SK-N-SH (cell line): ENCODE data around the gene SMYD3. TPM values are rescaled to one million over a fixed set of nuclear protein-coding genes. Genes with fewer than 3 reads are reported as not detected.
A peak's percentile ranks its signal among the peaks of the same experiment; 100 is the strongest.

Source experiments
- CTCF ChIA-PET: fragments of 300-600, 350-600 bp; formaldehyde crosslinking; extraction: SDS; loops from one replicate; lab custom pipeline; 2021; lab: Yijun Ruan, JAX
- POLR2A ChIA-PET: fragments of 350-600 bp; sonication (Branson Sonifier 250); formaldehyde crosslinking; extraction: SDS; loops from one replicate; lab custom pipeline; 2020; ENCODE audit warnings: antibody characterized with exemption, inconsistent platforms; lab: Yijun Ruan, JAX
- DNase-seq: peaks from one replicate; pipeline ENCODE4 v3.0.0; 2012
- H2AFZ ChIP-seq: fragments of 200-600 bp; sonication (generic); 2 replicates; pipeline ENCODE4 v1.8.1; 2016; ENCODE audit warnings: antibody characterized with exemption, mild to moderate bottlenecking, low read depth
- H3F3A ChIP-seq: fragments of 200-600 bp; sonication (generic); replicated peaks from 2 replicates; pipeline ENCODE3; 2016; ENCODE audit warnings: antibody characterized with exemption, mild to moderate bottlenecking; ENCODE audit not compliant: insufficient read depth
- H3K27ac ChIP-seq, 2 experiments: fragments of 200-500 bp in 1 of 2; fragments of 200-600 bp in 1 of 2; sonication (Bioruptor generic) in 1 of 2; sonication (generic), shearing (Covaris generic) in 1 of 2; 2 replicates each; pipeline versions ENCODE4 v1.5.1 to v1.6.1; 2014 to 2016; ENCODE audit warnings: low read depth in 2 of 2, inconsistent platforms in 1 of 2, low read length in 1 of 2, mild to moderate bottlenecking in 1 of 2, mixed read lengths in 1 of 2
- H3K27me3 ChIP-seq: fragments of 200-600 bp; sonication (generic), shearing (Covaris generic); 2 replicates; pipeline ENCODE4 v1.6.1; 2016; ENCODE audit warnings: mixed run types; ENCODE audit not compliant: insufficient read depth
- H3K36me3 ChIP-seq, 2 experiments: fragments of 200-500 bp in 1 of 2; fragments of 200-600 bp in 1 of 2; sonication (Bioruptor generic) in 1 of 2; sonication (generic) in 1 of 2; replicated peaks in 1 of 2; 2 replicates each; pipeline versions ENCODE3 to v1.5.1; 2014 to 2016; ENCODE audit warnings: low read length in 1 of 2, mild to moderate bottlenecking in 1 of 2; ENCODE audit not compliant: insufficient read depth in 2 of 2, control insufficient read depth in 1 of 2
- H3K4me1 ChIP-seq, 2 experiments: fragments of 200-500 bp in 1 of 2; fragments of 200-600 bp in 1 of 2; sonication (Bioruptor generic) in 1 of 2; sonication (generic), shearing (Covaris generic) in 1 of 2; 2 replicates each; pipeline versions ENCODE4 v1.5.1 to v1.6.1; 2014 to 2016; ENCODE audit warnings: low read depth in 1 of 2, low read length in 1 of 2, mixed run types in 1 of 2; ENCODE audit not compliant: insufficient read depth in 2 of 2, control insufficient read depth in 1 of 2
- H3K4me2 ChIP-seq: fragments of 200-600 bp; sonication (generic), shearing (Covaris generic); 2 replicates; pipeline ENCODE4 v1.6.1; 2017; ENCODE audit warnings: mixed run types
- H3K4me3 ChIP-seq, 2 experiments: fragments of 200-500 bp in 1 of 2; fragments of 200-600 bp in 1 of 2; sonication (Bioruptor generic) in 1 of 2; sonication (generic), shearing (Covaris generic) in 1 of 2; 2 replicates each; pipeline versions ENCODE4 v1.5.1 to v1.8.1; 2014 to 2016; ENCODE audit warnings: low read depth in 2 of 2, inconsistent platforms in 1 of 2, low read length in 1 of 2, mild to moderate bottlenecking in 1 of 2, mixed read lengths in 1 of 2, moderate library complexity in 1 of 2
- H3K79me2 ChIP-seq: fragments of 200-600 bp; sonication (generic); 2 replicates; pipeline ENCODE4 v1.8.1; 2017; ENCODE audit warnings: mild to moderate bottlenecking; ENCODE audit not compliant: insufficient read depth
- H3K9ac ChIP-seq: fragments of 200-600 bp; sonication (generic); 2 replicates; pipeline ENCODE4 v1.6.1; 2017; ENCODE audit warnings: mixed run types
- H3K9me2 ChIP-seq: fragments of 200-600 bp; sonication (generic); 2 replicates; pipeline ENCODE4 v1.6.1; 2017; ENCODE audit warnings: mixed run types
- H3K9me3 ChIP-seq: fragments of 200-600 bp; sonication (generic); 2 replicates; pipeline ENCODE4 v1.6.1; 2017; ENCODE audit warnings: mixed run types, mild to moderate bottlenecking, moderate library complexity
- H4K20me1 ChIP-seq: fragments of 200-600 bp; sonication (generic); 2 replicates; pipeline ENCODE4 v1.6.1; 2017; ENCODE audit warnings: mild to moderate bottlenecking, mixed run types; ENCODE audit not compliant: insufficient read depth
- ELF1 ChIP-seq: IDR thresholded peaks from 2 replicates; pipeline ENCODE4 v1.4.0; 2012
- EP300 ChIP-seq, 2 experiments: IDR thresholded peaks; 2 replicates each; pipeline versions ENCODE4 v1.4.0 to v1.6.1; 2012; ENCODE audit warnings: borderline replicate concordance in 1 of 2, low read depth in 1 of 2, low read length in 1 of 2
- FOSL2 ChIP-seq: IDR thresholded peaks from 2 replicates; pipeline ENCODE4 v1.4.0; 2012; ENCODE audit warnings: low read depth, mild to moderate bottlenecking, moderate library complexity, borderline replicate concordance
- FOXJ3 ChIP-seq: sonication (generic); formaldehyde crosslinking; IDR thresholded peaks from 2 replicates; pipeline ENCODE4 v1.5.1; 2020; ENCODE audit warnings: mild to moderate bottlenecking, missing genetic modification reagents
- IRF3 ChIP-seq: fragments of 150-350 bp; IDR thresholded peaks from 2 replicates; pipeline ENCODE4 v1.6.1; 2016; ENCODE audit warnings: mild to moderate bottlenecking, low read depth, low read length
- NFIC ChIP-seq: IDR thresholded peaks from 2 replicates; pipeline ENCODE4 v1.4.0; 2012; ENCODE audit warnings: borderline replicate concordance
- PBX3 ChIP-seq: IDR thresholded peaks from 2 replicates; pipeline ENCODE4; 2012
- POLR2AphosphoS5 ChIP-seq: IDR thresholded peaks from 2 replicates; pipeline ENCODE4 v1.6.1; 2012; ENCODE audit warnings: low read depth, low read length
- RAD21 ChIP-seq: IDR thresholded peaks from 2 replicates; pipeline ENCODE4 v1.6.1; 2012; ENCODE audit warnings: mild to moderate bottlenecking, low read length
- RXRA ChIP-seq: IDR thresholded peaks from 2 replicates; pipeline ENCODE4 v1.4.0; 2012; ENCODE audit warnings: low read depth, mild to moderate bottlenecking, borderline replicate concordance
- SMC3 ChIP-seq: IDR thresholded peaks from 2 replicates; pipeline ENCODE4 v1.6.1; 2012; ENCODE audit warnings: low read depth, low read length, improper control_type of control experiment
- TAF1 ChIP-seq: IDR thresholded peaks from 2 replicates; pipeline ENCODE4 v1.6.1; 2012; ENCODE audit warnings: low read depth, mild to moderate bottlenecking, low read length, moderate library complexity, borderline replicate concordance
- TCF12 ChIP-seq: IDR thresholded peaks from 2 replicates; pipeline ENCODE4 v1.4.0; 2012
- YY1 ChIP-seq: IDR thresholded peaks from 2 replicates; pipeline ENCODE4 v1.4.0; 2012; ENCODE audit warnings: low read depth, mild to moderate bottlenecking
- WGBS: methylation state at CpG from one replicate; pipeline ENCODE4 v1.1.6; 2017; ENCODE audit warnings: low lambda C conversion rate; 5-methylcytosine and 5-hydroxymethylcytosine counted together
- polyA plus RNA-seq, 3 experiments: library from polyadenylated mRNA; depleted of rRNA; stranded (reverse); fragments of >200 nt; gene quantifications; 2 replicates each; pipeline ENCODE4 v1.2.3, GENCODE V29; 2012
- TF ChIP-seq, protein P1 (sequence below): IDR thresholded peaks from 2 replicates; pipeline ENCODE4 v1.4.0; 2012; ENCODE audit warnings: low read depth, borderline replicate concordance
- TF ChIP-seq, protein P2 (sequence below): fragments of 200-600 bp; sonication (generic); IDR thresholded peaks from 2 replicates; pipeline ENCODE4 v1.6.1; 2017; ENCODE audit warnings: antibody characterized with exemption, mild to moderate bottlenecking, moderate library complexity

SMYD3 gene
- polyA plus RNA-seq, 1 of the 3 experiments (the other 2 are of a cell fraction), result 31.4 TPM

- ChIA-PET POLR2A (no interaction called here), CTCF (no interaction called here)
- no peaks in the 10 kb centered on the region for H3K27me3 ChIP-seq
- H3K36me3 ChIP-seq, result no peaks in the 10 kb centered on the region
- H3F3A ChIP-seq, result peaks cover 9% of the 10 kb centered on the region
- H3K9me3 ChIP-seq, result no peaks in the 10 kb centered on the region
- peaks cover 7 to 30% of the 10 kb centered on the region in 2 experiments; a peak in 2 of 4 replicates for H3K4me1 ChIP-seq
- WGBS, result 90% methylated on average over 5 of the region's 5 CpGs
- H3K9me2 ChIP-seq, result no peaks in the 10 kb centered on the region
- no peak overlapping the region for H3K4me3 ChIP-seq
- H3K9ac ChIP-seq, result no peak overlapping the region
- no peak for TF ChIP-seq EP300 (IDR thresholded peaks at IDR 0.05; ENCODE audit: borderline replicate concordance in 1 of 2, low read depth in 1 of 2, low read length in 1 of 2)
- TF ChIP-seq FOXJ3 (CRISPR knock-in tag), result no peak
- TF ChIP-seq FOSL2, result no peak
- no peak for TF ChIP-seq TAF1
- no peak for TF ChIP-seq RAD21
- no peak for TF ChIP-seq SMC3
- TF ChIP-seq RXRA, result no peak
- TF ChIP-seq, protein P1, sequence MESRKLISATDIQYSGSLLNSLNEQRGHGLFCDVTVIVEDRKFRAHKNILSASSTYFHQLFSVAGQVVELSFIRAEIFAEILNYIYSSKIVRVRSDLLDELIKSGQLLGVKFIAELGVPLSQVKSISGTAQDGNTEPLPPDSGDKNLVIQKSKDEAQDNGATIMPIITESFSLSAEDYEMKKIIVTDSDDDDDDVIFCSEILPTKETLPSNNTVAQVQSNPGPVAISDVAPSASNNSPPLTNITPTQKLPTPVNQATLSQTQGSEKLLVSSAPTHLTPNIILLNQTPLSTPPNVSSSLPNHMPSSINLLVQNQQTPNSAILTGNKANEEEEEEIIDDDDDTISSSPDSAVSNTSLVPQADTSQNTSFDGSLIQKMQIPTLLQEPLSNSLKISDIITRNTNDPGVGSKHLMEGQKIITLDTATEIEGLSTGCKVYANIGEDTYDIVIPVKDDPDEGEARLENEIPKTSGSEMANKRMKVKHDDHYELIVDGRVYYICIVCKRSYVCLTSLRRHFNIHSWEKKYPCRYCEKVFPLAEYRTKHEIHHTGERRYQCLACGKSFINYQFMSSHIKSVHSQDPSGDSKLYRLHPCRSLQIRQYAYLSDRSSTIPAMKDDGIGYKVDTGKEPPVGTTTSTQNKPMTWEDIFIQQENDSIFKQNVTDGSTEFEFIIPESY, result no peak
- TF ChIP-seq PBX3, result no peak
- TF ChIP-seq, protein P2, sequence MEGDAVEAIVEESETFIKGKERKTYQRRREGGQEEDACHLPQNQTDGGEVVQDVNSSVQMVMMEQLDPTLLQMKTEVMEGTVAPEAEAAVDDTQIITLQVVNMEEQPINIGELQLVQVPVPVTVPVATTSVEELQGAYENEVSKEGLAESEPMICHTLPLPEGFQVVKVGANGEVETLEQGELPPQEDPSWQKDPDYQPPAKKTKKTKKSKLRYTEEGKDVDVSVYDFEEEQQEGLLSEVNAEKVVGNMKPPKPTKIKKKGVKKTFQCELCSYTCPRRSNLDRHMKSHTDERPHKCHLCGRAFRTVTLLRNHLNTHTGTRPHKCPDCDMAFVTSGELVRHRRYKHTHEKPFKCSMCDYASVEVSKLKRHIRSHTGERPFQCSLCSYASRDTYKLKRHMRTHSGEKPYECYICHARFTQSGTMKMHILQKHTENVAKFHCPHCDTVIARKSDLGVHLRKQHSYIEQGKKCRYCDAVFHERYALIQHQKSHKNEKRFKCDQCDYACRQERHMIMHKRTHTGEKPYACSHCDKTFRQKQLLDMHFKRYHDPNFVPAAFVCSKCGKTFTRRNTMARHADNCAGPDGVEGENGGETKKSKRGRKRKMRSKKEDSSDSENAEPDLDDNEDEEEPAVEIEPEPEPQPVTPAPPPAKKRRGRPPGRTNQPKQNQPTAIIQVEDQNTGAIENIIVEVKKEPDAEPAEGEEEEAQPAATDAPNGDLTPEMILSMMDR, result no peak
- no peak for TF ChIP-seq POLR2AphosphoS5
- TF ChIP-seq YY1, result no peak
- no peaks in the 10 kb centered on the region for H3K79me2 ChIP-seq
- H4K20me1 ChIP-seq, result no peaks in the 10 kb centered on the region
- no peak for DNase-seq
- peak overlapping the region in 1 of 2 experiments; percentile 36; a peak in 1 of 4 replicates for H3K27ac ChIP-seq
- no peak overlapping the region for H3K4me2 ChIP-seq
- H2AFZ ChIP-seq, result no peak overlapping the region
Observed at GRCh38 chr1:246295968-246296367, 211.1 kb downstream of the SMYD3 start.

DNA sequence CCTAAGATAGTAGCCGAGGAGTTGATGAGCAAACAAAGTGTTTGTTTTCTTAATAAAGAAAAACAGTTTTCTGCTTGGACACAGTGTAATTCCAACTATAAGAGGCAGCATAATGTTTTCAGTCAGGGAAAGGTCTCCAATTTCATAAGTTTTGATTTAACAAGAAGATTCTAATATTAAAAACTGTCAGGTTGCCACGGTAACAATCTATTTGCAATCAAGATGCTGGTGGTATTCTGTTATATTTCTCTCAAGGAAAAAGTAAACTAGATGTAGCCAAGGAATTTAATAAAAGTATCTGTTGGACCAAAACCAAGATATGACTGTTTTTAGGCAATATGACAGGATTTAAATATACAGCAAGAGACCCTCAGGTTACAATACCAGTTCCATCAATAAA is 211.7 kb downstream of the SMYD3 start:
- H3K9me3 ChIP-seq, result no peaks in the 10 kb centered on the region
- CTCF ChIA-PET, result no interaction called here
- H3K27ac ChIP-seq, result peak overlapping the region in 1 of 2 experiments; percentile 59; a peak in 2 of 4 replicates
- TF ChIP-seq, protein P2, result no peak
- TF ChIP-seq POLR2AphosphoS5 (peak; percentile 32; the same call in 1 of the 2 replicates), PBX3 (peak; percentile 44; the same call in 1 of the 2 replicates), TCF12 (peak; percentile 56), EP300 (IDR thresholded peaks at IDR 0.05; ENCODE audit: borderline replicate concordance in 1 of 2, low read depth in 1 of 2, low read length in 1 of 2) (peak in 1 of 2 experiments; percentile 22; a peak in 1 of 4 replicates), ELF1 (no peak), IRF3 (no peak), NFIC (peak; percentile 48; the same call in 1 of the 2 replicates)
- TF ChIP-seq, all 33 proteins: peak for 5
- no peaks in the 10 kb centered on the region for H3K36me3 ChIP-seq
- no peaks in the 10 kb centered on the region for H3K79me2 ChIP-seq
- no peaks in the 10 kb centered on the region for H3K9me2 ChIP-seq
- no peaks in the 10 kb centered on the region for H3K27me3 ChIP-seq
- no peaks in the 10 kb centered on the region for H4K20me1 ChIP-seq
- H3K4me3 ChIP-seq, result no peak overlapping the region
- H3K4me2 ChIP-seq, result no peak overlapping the region; the same call in 1 of the 2 replicates
- peaks cover 3 to 30% of the 10 kb centered on the region in 2 experiments; a peak in 2 of 4 replicates for H3K4me1 ChIP-seq
- no peak overlapping the region for H2AFZ ChIP-seq
- POLR2A ChIA-PET, result no interaction called here
- DNase-seq, result no peak
- H3K9ac ChIP-seq, result no peak overlapping the region
- H3F3A ChIP-seq, result peaks cover 9% of the 10 kb centered on the region
- WGBS, result 96% methylated on average over 2 of the region's 2 CpGs
